Right lobe of liver (tissue), 4 donors: Measurements from ENCODE around the gene AMPD2.

ENCODE experiments used
- CTCF ChIP-seq, 4 donors: fragments of 200-600 bp in 3 of 4; fragments of 450-650 bp in 1 of 4; IDR thresholded peaks; one replicate each; pipeline versions ENCODE4 v1.5.1 to v1.8.0; 2016 to 2022; ENCODE audit warnings: antibody characterized with exemption in 4 of 4, mild to moderate bottlenecking in 2 of 4
- POLR2A ChIP-seq: fragments of 450-650 bp; IDR thresholded peaks from one replicate; pipeline ENCODE4 v1.6.1; 2017; ENCODE audit warnings: antibody characterized with exemption, mild to moderate bottlenecking
- donor health status: DM: no; HTN: no; CAD: no.
- donor health status: DM: no; HTN: no; CAD: no.
- donor health status: DM: no; HTN: yes; CAD: no.

- TF ChIP-seq CTCF (IDR thresholded peaks at IDR 0.05) = no peak
- TF ChIP-seq POLR2A = no peak
Observed at GRCh38 chr1:109623601-109624161, 4.0 kb downstream of the AMPD2 start.
